ENCODE data around the gene EPO.

DNA sequence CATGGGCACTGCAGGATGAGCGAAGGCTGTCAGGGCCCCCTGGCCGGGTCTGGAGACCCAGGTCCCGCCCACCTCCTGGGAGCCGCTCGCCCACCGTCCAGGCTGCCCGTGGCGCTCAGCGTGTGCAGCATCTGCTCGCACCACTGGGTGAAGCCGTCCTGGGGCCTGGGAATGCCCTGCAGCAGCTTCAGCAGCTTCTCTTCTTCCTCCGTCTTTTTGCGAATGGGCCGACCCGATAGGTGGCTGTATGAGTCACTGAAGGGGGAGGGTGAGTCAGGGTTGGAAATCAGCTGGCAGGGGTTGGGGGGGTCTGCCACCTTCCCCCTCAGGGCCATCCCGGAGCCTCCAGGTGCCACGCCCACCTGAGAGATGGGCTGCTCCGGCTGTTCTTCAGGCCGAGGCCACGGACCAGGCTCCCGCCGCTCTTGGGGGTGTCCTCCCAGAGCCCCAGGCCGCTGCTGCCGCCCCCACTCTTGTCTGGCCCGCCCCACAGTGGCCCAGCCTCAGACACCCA lies 38.0 kb upstream of the EPO start:
- TF ChIP-seq CTCF (IDR thresholded peaks at IDR 0.05; ENCODE audit: low read depth, low read length): no peak
- no peak for TF ChIP-seq POLR2A (IDR thresholded peaks at IDR 0.05; ENCODE audit: extremely low read depth, insufficient read length)
- no peak for TF ChIP-seq MYC (IDR thresholded peaks at IDR 0.05; ENCODE audit: low read depth, low read length)
- TF ChIP-seq, protein P1, sequence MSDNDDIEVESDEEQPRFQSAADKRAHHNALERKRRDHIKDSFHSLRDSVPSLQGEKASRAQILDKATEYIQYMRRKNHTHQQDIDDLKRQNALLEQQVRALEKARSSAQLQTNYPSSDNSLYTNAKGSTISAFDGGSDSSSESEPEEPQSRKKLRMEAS (IDR thresholded peaks at IDR 0.05; ENCODE audit: low read depth, low read length): no peak

Measured in NB4 (cell line).